Right lobe of liver (tissue), 6 donors: ENCODE data around the gene FNDC3B. TPM values are rescaled to one million over a fixed set of nuclear protein-coding genes. Genes with fewer than 3 reads are reported as not detected.

Source experiments
- ATAC-seq, 4 donors: fragments of 200-7000 bp; cut with Tn5 transposase; one replicate each; pipeline ENCODE4 v1.9.1; 2020; ENCODE audit warnings: mild to moderate bottlenecking in 4 of 4, moderate library complexity in 4 of 4
- DNase-seq, 3 donors: peaks; one replicate each; pipeline ENCODE4 v3.0.0-alpha.2; 2020
- H3K27ac ChIP-seq, 3 donors: fragments of 200-600 bp; one replicate each; pipeline ENCODE4 v1.8.0; 2022
- H3K27me3 ChIP-seq, 2 donors: fragments of 200-600 bp; one replicate each; pipeline ENCODE4 v1.8.0; 2022
- H3K36me3 ChIP-seq, 4 donors: fragments of 200-600 bp; sonication (generic) in 1 of 4; one replicate each; pipeline versions ENCODE4 v1.5.1 to v1.8.0; 2017 to 2022; ENCODE audit warnings: control low read depth in 1 of 4
- H3K4me1 ChIP-seq, 4 donors: fragments of 200-600 bp; sonication (generic) in 1 of 4; one replicate each; pipeline versions ENCODE4 v1.5.1 to v1.8.0; 2017 to 2022; ENCODE audit warnings: control low read depth in 1 of 4
- H3K4me3 ChIP-seq, 3 donors: fragments of 200-600 bp; one replicate each; pipeline ENCODE4 v1.8.0; 2022
- H3K9me3 ChIP-seq, 4 donors: fragments of 200-600 bp; sonication (generic) in 1 of 4; one replicate each; pipeline versions ENCODE4 v1.5.1 to v1.8.0; 2017 to 2022; ENCODE audit warnings: control low read depth in 1 of 4
- CTCF ChIP-seq, 4 donors: fragments of 200-600 bp in 3 of 4; fragments of 450-650 bp in 1 of 4; IDR thresholded peaks; one replicate each; pipeline versions ENCODE4 v1.5.1 to v1.8.0; 2016 to 2022; ENCODE audit warnings: antibody characterized with exemption in 4 of 4, mild to moderate bottlenecking in 2 of 4
- POLR2A ChIP-seq: fragments of 450-650 bp; IDR thresholded peaks from one replicate; pipeline ENCODE4 v1.6.1; 2017; ENCODE audit warnings: antibody characterized with exemption, mild to moderate bottlenecking
- WGBS: methylation state at CpG from one replicate; pipeline ENCODE4 v1.1.6; 2018; ENCODE audit warnings: low coverage, low lambda C conversion rate; ENCODE audit not compliant: insufficient coverage; ENCODE audit errors: missing lambda C conversion rate; 5-methylcytosine and 5-hydroxymethylcytosine counted together
- intact Hi-C, 2 donors: fragments of 100-400 bp; cut with DNase I; formaldehyde crosslinking; loops; one replicate each; pipeline versions ENCODE4 v1.11.2 to v1.14.1; 2022
- total RNA-seq, 6 experiments: library from RNA; depleted of rRNA in 2 of 6; stranded (reverse); fragments of >200 nt in 2 of 6; fragmentation: NEBNext Ultra II Directional in 3 of 6; extraction: Animal tissue kit (Norgen Biotek cat#: 25700) in 3 of 6; gene quantifications; one replicate each; pipeline versions ENCODE4 v1.1.0 to v1.2.4, GENCODE V29; 2016 to 2023
- donor health status: DM: no; HTN: yes; CAD: no.
- donor health status: DM: no; HTN: no; CAD: no.
- donor health status: DM: no; HTN: no; CAD: no.
- donor health status: DM: no; HTN: yes; CAD: no.
- donor health status: DM: no; HTN: yes; CAD: no.

FNDC3B gene
- total RNA-seq, 6 experiments from 2014 or later = 40.2 to 184 (median 63.5) TPM

GRCh38 chr3:172133838-172134237 is 94.5 kb downstream of the FNDC3B start:
- Histone ChIP-seq H3K4me1 (peaks cover 2 to 70% (median 27%) of the 10 kb centered on the region in 4 donors), H3K36me3 (no peaks in the 10 kb centered on the region), H3K27me3 (no peaks in the 10 kb centered on the region), H3K27ac (peak overlapping the region; percentile 46 to 97 (median 89)), H3K4me3 (no peak overlapping the region), H3K9me3 (no peaks in the 10 kb centered on the region)
- DNase-seq (no peak), ATAC-seq (no peak)
- intact Hi-C loops = no loop called here
- 88% methylated on average over 1 of the region's 4 CpGs for WGBS
- TF ChIP-seq CTCF (IDR thresholded peaks at IDR 0.05) (no peak), POLR2A (no peak)

GRCh38 chr3:172134352-172134751 is 95.0 kb downstream of the FNDC3B start:
- intact Hi-C loops = no loop called here
- Histone ChIP-seq H3K9me3 (no peaks in the 10 kb centered on the region), H3K4me1 (peaks cover 2 to 70% (median 26%) of the 10 kb centered on the region in 4 donors), H3K36me3 (no peaks in the 10 kb centered on the region), H3K4me3 (no peak overlapping the region), H3K27ac (peak overlapping the region; percentile 46 to 97 (median 89)), H3K27me3 (no peaks in the 10 kb centered on the region)
- WGBS = 7% methylated on average over 2 of the region's 2 CpGs
- TF ChIP-seq POLR2A = no peak
- no peak for TF ChIP-seq CTCF (IDR thresholded peaks at IDR 0.05)
- DNase-seq (no peak), ATAC-seq (peak in 3 of 4 donors; percentile 4 to 14 (median 6))

GRCh38 chr3:172135185-172135584 is 95.8 kb downstream of the FNDC3B start:
- H3K4me1 ChIP-seq = peaks cover 2 to 71% (median 31%) of the 10 kb centered on the region in 4 donors
- H3K27ac ChIP-seq = peak overlapping the region; percentile 46 to 97 (median 89)
- DNase-seq (no peak), ATAC-seq (peak in 1 of 4 donors; percentile 21)
- no peaks in the 10 kb centered on the region for H3K27me3 ChIP-seq
- H3K9me3 ChIP-seq = no peaks in the 10 kb centered on the region
- TF ChIP-seq CTCF (IDR thresholded peaks at IDR 0.05) = no peak
- TF ChIP-seq POLR2A = no peak
- H3K36me3 ChIP-seq = no peaks in the 10 kb centered on the region
- intact Hi-C loops = no loop called here
- WGBS = 100% methylated on average over 1 of the region's 1 CpG
- no peak overlapping the region for H3K4me3 ChIP-seq

DNA sequence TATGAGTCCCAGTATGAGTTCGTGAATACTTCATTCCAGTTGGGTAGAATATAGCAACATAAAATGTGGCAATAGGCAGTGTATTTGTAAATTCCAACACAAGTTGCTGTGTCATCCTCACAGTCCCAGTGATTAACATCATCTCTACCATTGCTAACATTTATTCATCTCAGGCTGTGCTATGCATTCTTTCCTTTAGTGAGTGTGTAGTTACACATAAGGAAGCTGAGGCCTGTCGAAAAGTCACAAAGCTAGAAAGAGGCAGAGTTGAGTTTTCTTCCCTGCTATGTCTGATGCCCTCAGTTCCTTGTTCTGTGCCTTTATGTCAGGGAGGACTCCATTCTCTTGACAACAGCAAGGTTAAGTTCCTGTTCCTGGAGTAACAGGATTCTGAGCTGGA is 96.4 kb downstream of the FNDC3B start:
- 60% methylated on average over 2 of the region's 2 CpGs for WGBS
- H3K4me1 ChIP-seq = peaks cover 2 to 71% (median 31%) of the 10 kb centered on the region in 4 donors
- intact Hi-C loops = no loop called here
- H3K36me3 ChIP-seq = no peaks in the 10 kb centered on the region
- TF ChIP-seq POLR2A (no peak), CTCF (IDR thresholded peaks at IDR 0.05) (no peak)
- H3K27me3 ChIP-seq = no peaks in the 10 kb centered on the region
- no peak for ATAC-seq
- H3K4me3 ChIP-seq = no peak overlapping the region
- H3K9me3 ChIP-seq = no peaks in the 10 kb centered on the region
- DNase-seq = no peak
- H3K27ac ChIP-seq = peak overlapping the region; percentile 46 to 97 (median 89)

DNA sequence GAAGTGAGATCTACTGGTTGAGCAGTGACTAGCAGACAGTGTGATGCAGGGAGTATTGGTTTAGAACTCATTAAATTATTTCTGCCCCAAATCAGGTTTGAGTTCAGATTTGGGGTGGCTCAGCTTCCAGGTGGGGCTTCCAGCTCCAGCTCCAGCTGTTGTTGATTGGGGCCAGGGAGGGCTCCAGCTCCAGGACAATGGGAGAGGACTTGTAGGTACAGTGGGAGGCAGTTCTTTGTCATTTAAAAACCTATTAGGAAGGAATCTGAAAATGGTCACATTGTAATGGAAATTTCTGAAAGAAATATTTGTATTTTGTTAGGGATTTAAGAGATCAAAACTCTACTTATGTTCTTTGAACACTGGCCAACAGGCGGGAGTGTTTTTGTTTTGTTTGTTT is 97.0 kb downstream of the FNDC3B start:
- Histone ChIP-seq H3K4me1 (peaks cover 2 to 75% (median 31%) of the 10 kb centered on the region in 4 donors), H3K4me3 (no peak overlapping the region), H3K27me3 (no peaks in the 10 kb centered on the region), H3K36me3 (no peaks in the 10 kb centered on the region), H3K9me3 (no peaks in the 10 kb centered on the region), H3K27ac (peak overlapping the region; percentile 46 to 97 (median 89))
- DNase-seq = no peak
- no peak for TF ChIP-seq CTCF (IDR thresholded peaks at IDR 0.05)
- no peak for TF ChIP-seq POLR2A
- intact Hi-C loops = no loop called here
- ATAC-seq = no peak
- WGBS = 69% methylated on average over 1 of the region's 1 CpG
